ENCODE data around the gene DYNC1LI1. TPM values are rescaled to one million over a fixed set of nuclear protein-coding genes. Genes with fewer than 3 reads are reported as not detected.

Gene DYNC1LI1
- total and polyA plus RNA-seq, 2 experiments from 2014 or later = 40.8 to 56.4 TPM

GRCh38 chr3:32488474-32489008 lies 82.1 kb downstream of the DYNC1LI1 start:
- no peak overlapping the region for H3K27ac ChIP-seq
- no peak overlapping the region for H3K4me3 ChIP-seq
- peaks cover 47% of the 10 kb centered on the region for H3K79me2 ChIP-seq
- no peaks in the 10 kb centered on the region for H3K9me3 ChIP-seq (ENCODE audit: low read depth)
- no peaks in the 10 kb centered on the region for H3K27me3 ChIP-seq
- peaks cover 2% of the 10 kb centered on the region for H3K36me3 ChIP-seq (replicated peaks; ENCODE audit: insufficient read depth, low read depth)
- TF ChIP-seq EZH2 (IDR thresholded peaks at IDR 0.05; ENCODE audit: borderline replicate concordance) (no peak), CTCF (IDR thresholded peaks at IDR 0.05; ENCODE audit: poor library complexity) (no peak), EZH2phosphoT487 (IDR thresholded peaks at IDR 0.05; ENCODE audit: low read depth, severe bottlenecking, unreplicated experiment) (no peak)
- peaks cover 15% of the 10 kb centered on the region for H3K4me1 ChIP-seq (ENCODE audit: insufficient read depth)
- no peaks in the 10 kb centered on the region for H3K9me2 ChIP-seq (replicated peaks; ENCODE audit: insufficient read depth)
- peaks cover 10% of the 10 kb centered on the region for H4K20me1 ChIP-seq (ENCODE audit: insufficient read depth, poor library complexity, severe bottlenecking)
- no peak overlapping the region for H2AFZ ChIP-seq
- DNase-seq (ENCODE audit: low spot score) = no peak
- H3K4me2 ChIP-seq = no peak overlapping the region
- 72% methylated on average over 3 of the region's 3 CpGs for WGBS (ENCODE audit: low lambda C conversion rate, missing lambda C conversion rate)

- no peak for DNase-seq (ENCODE audit: low spot score)
- TF ChIP-seq EZH2 (IDR thresholded peaks at IDR 0.05; ENCODE audit: borderline replicate concordance) (no peak), CTCF (IDR thresholded peaks at IDR 0.05; ENCODE audit: poor library complexity) (no peak), EZH2phosphoT487 (IDR thresholded peaks at IDR 0.05; ENCODE audit: low read depth, severe bottlenecking, unreplicated experiment) (no peak)
- H3K27me3 ChIP-seq = no peaks in the 10 kb centered on the region
- H2AFZ ChIP-seq = no peak overlapping the region
- H3K27ac ChIP-seq = no peak overlapping the region
- 82% methylated on average over 3 of the region's 3 CpGs for WGBS (ENCODE audit: low lambda C conversion rate, missing lambda C conversion rate)
- no peak overlapping the region for H3K4me3 ChIP-seq
- H3K79me2 ChIP-seq = peaks cover 41% of the 10 kb centered on the region
- H3K9me3 ChIP-seq (ENCODE audit: low read depth) = no peaks in the 10 kb centered on the region
- no peaks in the 10 kb centered on the region for H3K9me2 ChIP-seq (replicated peaks; ENCODE audit: insufficient read depth)
- H3K4me2 ChIP-seq = no peak overlapping the region
- H3K4me1 ChIP-seq (ENCODE audit: insufficient read depth) = peaks cover 9% of the 10 kb centered on the region
- peaks cover 4% of the 10 kb centered on the region for H4K20me1 ChIP-seq (ENCODE audit: insufficient read depth, poor library complexity, severe bottlenecking)
- peaks cover 2% of the 10 kb centered on the region for H3K36me3 ChIP-seq (replicated peaks; ENCODE audit: insufficient read depth, low read depth)
These were observed 82.7 kb downstream of the DYNC1LI1 start for GRCh38 chr3:32487781-32488473.

GRCh38 chr3:32484436-32484835 lies 86.2 kb downstream of the DYNC1LI1 start:
- Histone ChIP-seq H2AFZ (no peak overlapping the region), H3K27me3 (no peaks in the 10 kb centered on the region), H3K36me3 (replicated peaks; ENCODE audit: insufficient read depth, low read depth) (peaks cover 2% of the 10 kb centered on the region), H3K9me2 (replicated peaks; ENCODE audit: insufficient read depth) (no peaks in the 10 kb centered on the region), H3K4me3 (no peak overlapping the region), H3K9me3 (ENCODE audit: low read depth) (no peaks in the 10 kb centered on the region), H3K4me1 (ENCODE audit: insufficient read depth) (no peaks in the 10 kb centered on the region), H3K27ac (no peak overlapping the region), H3K79me2 (peaks cover 19% of the 10 kb centered on the region), H3K4me2 (no peak overlapping the region), H4K20me1 (ENCODE audit: insufficient read depth, poor library complexity, severe bottlenecking) (no peaks in the 10 kb centered on the region)
- WGBS (ENCODE audit: low lambda C conversion rate, missing lambda C conversion rate) = 90% methylated on average over 6 of the region's 6 CpGs
- no peak for TF ChIP-seq CTCF (IDR thresholded peaks at IDR 0.05; ENCODE audit: poor library complexity)
- no peak for DNase-seq (ENCODE audit: low spot score)

Data from hepatocyte (in vitro differentiated cells).